ENCODE measurements around the gene AUTS2.

The AUTS2 gene

GRCh38 chr7:69749372-69749979 lies 151.2 kb downstream of the AUTS2 start:
- Histone ChIP-seq H3K27ac (ENCODE audit: low read depth, low read length) (no peak overlapping the region), H3K9ac (ENCODE audit: low read depth in 1 of 2, low read length in 2 of 2) (no peak overlapping the region), H3K27me3 (ENCODE audit: control insufficient read depth in 1 of 2, insufficient read depth in 2 of 2, low read length in 2 of 2) (no peaks in the 10 kb centered on the region), H3K36me3 (ENCODE audit: control insufficient read depth in 1 of 2, insufficient read depth in 2 of 2, low read length in 2 of 2) (no peaks in the 10 kb centered on the region), H3K4me3 (ENCODE audit: low read depth in 1 of 2, low read length in 2 of 2) (no peak overlapping the region), H3K4me1 (ENCODE audit: control insufficient read depth in 1 of 2, insufficient read depth in 2 of 2, low read length in 2 of 2) (peaks cover 0 to 11% of the 10 kb centered on the region in 2 donors), H3K9me3 (ENCODE audit: control insufficient read depth in 1 of 2, low read length in 2 of 2) (no peaks in the 10 kb centered on the region)

GRCh38 chr7:69749994-69750393 lies 151.7 kb downstream of the AUTS2 start:
- Histone ChIP-seq H3K9me3 (ENCODE audit: control insufficient read depth in 1 of 2, low read length in 2 of 2) (no peaks in the 10 kb centered on the region), H3K27me3 (ENCODE audit: control insufficient read depth in 1 of 2, insufficient read depth in 2 of 2, low read length in 2 of 2) (no peaks in the 10 kb centered on the region), H3K27ac (ENCODE audit: low read depth, low read length) (no peak overlapping the region), H3K4me3 (ENCODE audit: low read depth in 1 of 2, low read length in 2 of 2) (no peak overlapping the region), H3K36me3 (ENCODE audit: control insufficient read depth in 1 of 2, insufficient read depth in 2 of 2, low read length in 2 of 2) (no peaks in the 10 kb centered on the region), H3K4me1 (ENCODE audit: control insufficient read depth in 1 of 2, insufficient read depth in 2 of 2, low read length in 2 of 2) (peaks cover 0 to 11% of the 10 kb centered on the region in 2 donors), H3K9ac (ENCODE audit: low read depth in 1 of 2, low read length in 2 of 2) (no peak overlapping the region)

- H3K4me3 ChIP-seq (ENCODE audit: low read depth in 1 of 2, low read length in 2 of 2) = no peak overlapping the region
- H3K9ac ChIP-seq (ENCODE audit: low read depth in 1 of 2, low read length in 2 of 2) = no peak overlapping the region
- H3K9me3 ChIP-seq (ENCODE audit: control insufficient read depth in 1 of 2, low read length in 2 of 2) = no peaks in the 10 kb centered on the region
- no peaks in the 10 kb centered on the region for H3K36me3 ChIP-seq (ENCODE audit: control insufficient read depth in 1 of 2, insufficient read depth in 2 of 2, low read length in 2 of 2)
- no peak overlapping the region for H3K27ac ChIP-seq (ENCODE audit: low read depth, low read length)
- H3K27me3 ChIP-seq (ENCODE audit: control insufficient read depth in 1 of 2, insufficient read depth in 2 of 2, low read length in 2 of 2) = no peaks in the 10 kb centered on the region
- peaks cover 0 to 11% of the 10 kb centered on the region in 2 donors for H3K4me1 ChIP-seq (ENCODE audit: control insufficient read depth in 1 of 2, insufficient read depth in 2 of 2, low read length in 2 of 2)
These were observed 152.8 kb downstream of the AUTS2 start for GRCh38 chr7:69751026-69751425.

- H3K27ac ChIP-seq (ENCODE audit: low read depth, low read length) = no peak overlapping the region
- no peaks in the 10 kb centered on the region for H3K36me3 ChIP-seq (ENCODE audit: control insufficient read depth in 1 of 2, insufficient read depth in 2 of 2, low read length in 2 of 2)
- no peaks in the 10 kb centered on the region for H3K9me3 ChIP-seq (ENCODE audit: control insufficient read depth in 1 of 2, low read length in 2 of 2)
- no peak overlapping the region for H3K4me3 ChIP-seq (ENCODE audit: low read depth in 1 of 2, low read length in 2 of 2)
- peaks cover 0 to 7% of the 10 kb centered on the region in 2 donors for H3K4me1 ChIP-seq (ENCODE audit: control insufficient read depth in 1 of 2, insufficient read depth in 2 of 2, low read length in 2 of 2)
- H3K9ac ChIP-seq (ENCODE audit: low read depth in 1 of 2, low read length in 2 of 2) = no peak overlapping the region
- H3K27me3 ChIP-seq (ENCODE audit: control insufficient read depth in 1 of 2, insufficient read depth in 2 of 2, low read length in 2 of 2) = no peaks in the 10 kb centered on the region
These were observed 155.7 kb downstream of the AUTS2 start for GRCh38 chr7:69753981-69754380.

GRCh38 chr7:69754476-69754875 lies 156.2 kb downstream of the AUTS2 start:
- H3K4me3 ChIP-seq (ENCODE audit: low read depth in 1 of 2, low read length in 2 of 2) = no peak overlapping the region
- H3K27ac ChIP-seq (ENCODE audit: low read depth, low read length) = no peak overlapping the region
- H3K9me3 ChIP-seq (ENCODE audit: control insufficient read depth in 1 of 2, low read length in 2 of 2) = no peaks in the 10 kb centered on the region
- H3K36me3 ChIP-seq (ENCODE audit: control insufficient read depth in 1 of 2, insufficient read depth in 2 of 2, low read length in 2 of 2) = no peaks in the 10 kb centered on the region
- H3K4me1 ChIP-seq (ENCODE audit: control insufficient read depth in 1 of 2, insufficient read depth in 2 of 2, low read length in 2 of 2) = peaks cover 0 to 7% of the 10 kb centered on the region in 2 donors
- H3K27me3 ChIP-seq (ENCODE audit: control insufficient read depth in 1 of 2, insufficient read depth in 2 of 2, low read length in 2 of 2) = no peaks in the 10 kb centered on the region
- no peak overlapping the region for H3K9ac ChIP-seq (ENCODE audit: low read depth in 1 of 2, low read length in 2 of 2)

- H3K9ac ChIP-seq (ENCODE audit: low read depth in 1 of 2, low read length in 2 of 2) = no peak overlapping the region
- no peaks in the 10 kb centered on the region for H3K36me3 ChIP-seq (ENCODE audit: control insufficient read depth in 1 of 2, insufficient read depth in 2 of 2, low read length in 2 of 2)
- H3K27ac ChIP-seq (ENCODE audit: low read depth, low read length) = no peak overlapping the region
- H3K4me3 ChIP-seq (ENCODE audit: low read depth in 1 of 2, low read length in 2 of 2) = no peak overlapping the region
- H3K9me3 ChIP-seq (ENCODE audit: control insufficient read depth in 1 of 2, low read length in 2 of 2) = no peaks in the 10 kb centered on the region
- H3K4me1 ChIP-seq (ENCODE audit: control insufficient read depth in 1 of 2, insufficient read depth in 2 of 2, low read length in 2 of 2) = peaks cover 0 to under 1% of the 10 kb centered on the region in 2 donors
- H3K27me3 ChIP-seq (ENCODE audit: control insufficient read depth in 1 of 2, insufficient read depth in 2 of 2, low read length in 2 of 2) = peaks cover 0 to 2% of the 10 kb centered on the region in 2 donors
These were observed 158.0 kb downstream of the AUTS2 start for GRCh38 chr7:69756235-69756634.

- Histone ChIP-seq H3K4me3 (ENCODE audit: low read depth in 1 of 2, low read length in 2 of 2) (no peak overlapping the region), H3K27me3 (ENCODE audit: control insufficient read depth in 1 of 2, insufficient read depth in 2 of 2, low read length in 2 of 2) (peaks cover 0 to 2% of the 10 kb centered on the region in 2 donors), H3K36me3 (ENCODE audit: control insufficient read depth in 1 of 2, insufficient read depth in 2 of 2, low read length in 2 of 2) (no peaks in the 10 kb centered on the region), H3K9me3 (ENCODE audit: control insufficient read depth in 1 of 2, low read length in 2 of 2) (no peaks in the 10 kb centered on the region), H3K4me1 (ENCODE audit: control insufficient read depth in 1 of 2, insufficient read depth in 2 of 2, low read length in 2 of 2) (no peaks in the 10 kb centered on the region), H3K9ac (ENCODE audit: low read depth in 1 of 2, low read length in 2 of 2) (no peak overlapping the region), H3K27ac (ENCODE audit: low read depth, low read length) (no peak overlapping the region)
These were observed 159.3 kb downstream of the AUTS2 start for GRCh38 chr7:69757528-69757927.

GRCh38 chr7:69757981-69758430 lies 159.7 kb downstream of the AUTS2 start:
- no peaks in the 10 kb centered on the region for H3K9me3 ChIP-seq (ENCODE audit: control insufficient read depth in 1 of 2, low read length in 2 of 2)
- H3K4me3 ChIP-seq (ENCODE audit: low read depth in 1 of 2, low read length in 2 of 2) = no peak overlapping the region
- H3K4me1 ChIP-seq (ENCODE audit: control insufficient read depth in 1 of 2, insufficient read depth in 2 of 2, low read length in 2 of 2) = no peaks in the 10 kb centered on the region
- H3K36me3 ChIP-seq (ENCODE audit: control insufficient read depth in 1 of 2, insufficient read depth in 2 of 2, low read length in 2 of 2) = no peaks in the 10 kb centered on the region
- H3K9ac ChIP-seq (ENCODE audit: low read depth in 1 of 2, low read length in 2 of 2) = no peak overlapping the region
- peaks cover 0 to 2% of the 10 kb centered on the region in 2 donors for H3K27me3 ChIP-seq (ENCODE audit: control insufficient read depth in 1 of 2, insufficient read depth in 2 of 2, low read length in 2 of 2)
- no peak overlapping the region for H3K27ac ChIP-seq (ENCODE audit: low read depth, low read length)

- no peak overlapping the region for H3K9ac ChIP-seq (ENCODE audit: low read depth in 1 of 2, low read length in 2 of 2)
- no peaks in the 10 kb centered on the region for H3K9me3 ChIP-seq (ENCODE audit: control insufficient read depth in 1 of 2, low read length in 2 of 2)
- no peak overlapping the region for H3K4me3 ChIP-seq (ENCODE audit: low read depth in 1 of 2, low read length in 2 of 2)
- peaks cover 0 to 2% of the 10 kb centered on the region in 2 donors for H3K27me3 ChIP-seq (ENCODE audit: control insufficient read depth in 1 of 2, insufficient read depth in 2 of 2, low read length in 2 of 2)
- no peaks in the 10 kb centered on the region for H3K4me1 ChIP-seq (ENCODE audit: control insufficient read depth in 1 of 2, insufficient read depth in 2 of 2, low read length in 2 of 2)
- H3K27ac ChIP-seq (ENCODE audit: low read depth, low read length) = no peak overlapping the region
- no peaks in the 10 kb centered on the region for H3K36me3 ChIP-seq (ENCODE audit: control insufficient read depth in 1 of 2, insufficient read depth in 2 of 2, low read length in 2 of 2)
These were observed 161.1 kb downstream of the AUTS2 start for GRCh38 chr7:69759373-69759772.

- Histone ChIP-seq H3K27ac (ENCODE audit: low read depth, low read length) (no peak overlapping the region), H3K27me3 (ENCODE audit: control insufficient read depth in 1 of 2, insufficient read depth in 2 of 2, low read length in 2 of 2) (peaks cover 0 to 2% of the 10 kb centered on the region in 2 donors), H3K4me3 (ENCODE audit: low read depth in 1 of 2, low read length in 2 of 2) (no peak overlapping the region), H3K4me1 (ENCODE audit: control insufficient read depth in 1 of 2, insufficient read depth in 2 of 2, low read length in 2 of 2) (no peaks in the 10 kb centered on the region), H3K9me3 (ENCODE audit: control insufficient read depth in 1 of 2, low read length in 2 of 2) (no peaks in the 10 kb centered on the region), H3K36me3 (ENCODE audit: control insufficient read depth in 1 of 2, insufficient read depth in 2 of 2, low read length in 2 of 2) (no peaks in the 10 kb centered on the region), H3K9ac (ENCODE audit: low read depth in 1 of 2, low read length in 2 of 2) (no peak overlapping the region)
These were observed 163.1 kb downstream of the AUTS2 start for GRCh38 chr7:69761290-69761922.
